ENCODE measurements around the gene KANK4.

Gene KANK4

DNA sequence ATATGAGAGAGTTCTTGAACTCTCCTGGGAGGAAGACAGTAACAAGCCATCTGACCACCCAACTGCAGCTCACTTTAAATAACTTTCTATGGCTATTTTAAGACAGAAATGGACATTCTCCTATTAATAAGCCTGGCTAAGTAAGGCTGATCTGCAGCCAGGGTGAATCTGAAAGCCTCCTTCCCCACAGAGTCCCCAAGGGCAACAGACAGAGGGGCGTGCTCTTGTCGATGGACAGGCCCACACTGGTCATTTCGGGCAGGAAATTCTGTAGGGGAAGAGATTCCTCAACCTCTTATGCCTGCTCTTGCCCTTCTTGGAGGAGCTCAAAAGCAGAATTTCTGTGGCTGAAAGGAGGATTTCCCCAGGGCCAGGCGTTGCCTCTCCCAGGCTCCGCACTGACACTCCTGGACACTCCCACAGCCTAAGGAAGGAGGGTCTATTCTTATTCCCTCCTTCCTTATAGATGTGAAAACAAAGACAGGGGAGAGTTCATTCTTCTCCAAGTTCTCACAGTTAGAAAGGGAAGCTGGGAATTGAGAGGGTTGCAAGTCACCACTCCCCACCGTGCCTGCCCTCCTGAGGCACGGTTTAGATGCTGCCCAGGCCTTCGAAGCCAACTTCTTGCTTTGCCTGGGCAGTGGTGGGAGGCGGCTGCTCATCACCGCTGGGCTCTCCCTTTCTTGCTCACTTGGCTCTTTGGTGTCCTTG lies 17.9 kb upstream of the KANK4 start:
- DNase-seq: peak; percentile 69

DNA sequence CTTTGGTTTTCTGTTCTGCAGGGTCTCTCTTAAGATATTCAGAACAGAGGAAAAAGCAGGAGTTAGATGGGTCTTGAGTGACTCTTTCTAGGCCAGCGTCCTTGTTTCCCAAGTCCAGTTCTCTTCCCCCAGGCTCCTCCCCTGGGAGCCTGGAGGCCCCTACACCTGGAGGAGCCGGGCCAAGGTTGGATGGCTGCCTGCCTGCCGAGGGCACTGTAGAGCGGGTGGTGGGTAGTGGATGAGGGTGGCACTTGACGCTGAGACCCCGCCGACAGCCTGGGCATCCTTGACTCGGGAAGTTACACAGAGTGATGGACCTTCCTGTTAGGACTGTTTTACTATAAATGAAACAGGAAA lies 17.4 kb upstream of the KANK4 start:
- DNase-seq: peak; percentile 44

DNA sequence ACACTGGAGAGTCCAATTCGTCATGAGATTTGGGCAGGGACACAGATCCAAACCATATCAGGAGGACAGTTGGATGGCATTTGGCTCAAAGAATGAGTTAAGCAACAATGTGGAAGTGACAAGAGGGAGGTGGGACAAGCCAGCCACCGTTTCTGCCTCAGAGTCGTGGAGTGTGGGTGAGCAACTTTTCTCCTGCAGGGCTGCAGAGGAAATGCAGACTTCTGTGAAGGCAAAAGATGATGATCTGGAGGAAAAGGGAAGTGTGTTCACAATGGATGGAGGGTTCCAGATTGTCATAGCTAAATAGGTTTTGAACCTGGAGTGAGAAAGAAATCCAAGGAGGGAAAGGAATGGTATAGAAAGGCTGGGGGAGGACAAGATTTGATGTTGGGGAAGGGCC lies 16.4 kb upstream of the KANK4 start:
- DNase-seq: no peak

DNA sequence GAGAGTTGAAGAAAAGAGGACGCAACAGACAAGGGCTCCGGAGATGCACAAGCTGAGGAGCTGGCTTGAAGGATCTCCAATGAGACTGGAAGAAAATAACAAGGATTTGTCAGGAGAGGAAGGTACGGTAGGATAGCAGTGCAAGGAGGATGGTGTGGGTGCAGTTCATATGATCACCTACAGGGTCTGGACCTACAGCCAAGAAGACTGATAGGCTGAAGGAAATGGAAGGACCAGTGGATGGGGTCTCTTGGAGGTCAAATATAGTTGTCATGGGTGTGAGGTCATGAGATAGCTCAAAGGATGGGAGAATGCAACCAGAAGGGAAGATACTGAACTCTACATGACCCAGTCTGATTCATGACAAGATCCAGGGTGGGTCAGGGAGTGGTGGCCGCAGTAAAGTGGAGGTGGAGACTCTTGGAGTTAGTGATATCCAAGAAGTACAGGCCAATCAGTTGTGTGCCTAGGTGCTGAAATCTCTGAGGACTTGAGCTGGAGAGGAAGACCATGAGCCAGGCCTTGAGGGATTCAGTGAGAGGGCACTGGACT lies 15.3 kb upstream of the KANK4 start:
- DNase-seq: no peak

DNA sequence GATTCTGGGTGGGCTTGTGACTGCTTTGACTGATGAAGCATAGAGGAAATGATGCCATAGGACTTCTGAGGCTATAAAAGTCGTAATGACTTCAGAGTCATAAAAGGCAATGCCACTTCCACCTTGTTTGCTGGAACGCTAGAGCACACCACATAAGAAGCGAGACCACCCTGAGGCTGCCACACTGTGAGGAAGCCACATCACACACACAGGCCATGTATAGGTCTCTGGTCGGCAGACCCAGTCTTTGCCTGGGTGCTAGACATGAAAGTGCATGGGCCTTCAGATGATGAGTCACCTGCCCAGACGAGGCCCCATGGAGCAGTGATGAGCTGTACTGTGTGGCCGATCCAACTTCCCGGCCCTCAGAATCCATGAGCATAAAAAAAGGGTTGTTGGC lies 14.2 kb upstream of the KANK4 start:
- DNase-seq: no peak

DNA sequence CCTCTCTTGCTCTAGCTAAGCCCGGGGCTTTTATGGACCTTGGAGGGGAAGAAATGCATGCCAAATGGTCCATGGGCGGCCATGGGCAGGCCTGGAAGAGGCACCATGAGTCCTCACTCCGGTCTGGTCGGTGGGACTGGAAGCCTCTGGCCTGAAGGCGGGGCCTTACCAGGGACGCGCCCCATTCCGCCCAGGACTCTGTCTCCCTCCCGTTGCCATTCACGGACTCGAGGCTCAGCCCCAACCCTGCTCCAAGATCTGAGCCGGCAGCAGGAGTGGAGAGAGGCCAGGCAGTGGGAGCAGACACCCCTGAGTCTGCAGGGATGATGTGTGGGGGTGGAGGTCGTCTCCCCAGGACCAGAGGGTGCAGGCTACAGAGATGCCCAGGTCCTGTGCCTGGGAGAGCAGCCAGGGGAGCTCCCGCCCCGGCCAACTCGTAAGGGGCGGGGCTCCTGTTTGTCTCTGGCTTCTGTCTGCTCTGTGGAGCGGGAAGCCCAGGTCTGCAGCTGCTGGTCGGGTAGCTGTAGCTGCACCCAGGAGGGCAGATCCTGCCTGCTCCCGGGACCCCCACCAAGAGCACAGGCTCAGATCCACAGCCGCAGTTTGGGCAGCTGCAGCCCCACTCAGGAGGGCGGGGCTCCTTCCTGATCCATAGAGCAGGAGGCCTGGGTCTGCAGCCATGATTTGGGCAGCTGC lies 8.3 kb upstream of the KANK4 start:
- DNase-seq: peak; percentile 83

DNA sequence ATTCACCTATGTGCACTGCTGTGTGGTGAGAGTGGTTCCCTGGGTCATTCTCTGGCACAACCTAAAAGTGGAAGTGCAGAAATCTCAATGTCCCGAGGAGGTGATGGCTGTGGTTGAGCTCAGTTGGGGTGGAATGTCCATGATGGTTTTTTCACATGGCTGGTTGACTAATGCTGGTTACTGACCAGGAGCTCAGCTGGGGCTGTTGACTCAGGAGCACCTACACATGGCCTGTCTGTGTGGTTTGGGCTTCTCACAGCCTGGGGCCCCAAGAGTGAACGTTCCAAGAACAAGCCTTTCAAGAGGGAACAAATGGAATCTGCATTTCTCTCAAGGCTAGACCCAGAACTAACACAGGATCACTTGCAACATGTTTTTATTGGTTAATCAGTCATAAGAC lies 6.4 kb upstream of the KANK4 start:
- no peak for DNase-seq

DNA sequence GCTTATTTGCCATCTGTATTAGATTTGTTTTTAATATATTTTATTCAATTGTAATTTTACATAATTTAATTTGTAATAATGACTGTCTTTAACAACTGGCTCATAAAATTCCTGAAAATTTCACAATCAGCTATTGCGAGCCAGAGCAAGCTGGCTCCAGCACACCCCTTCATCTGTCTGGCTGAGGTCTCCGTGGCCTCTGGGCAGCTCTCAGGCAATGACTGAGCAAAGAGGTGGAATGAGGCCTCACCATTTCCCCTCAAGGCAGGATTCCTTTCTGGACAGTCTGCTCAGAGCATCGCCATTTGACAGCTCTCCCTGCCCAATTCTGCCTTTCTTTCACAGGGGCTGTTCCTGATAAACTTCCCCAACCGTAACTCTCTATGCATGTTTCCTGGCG lies 5.8 kb upstream of the KANK4 start:
- no peak for DNase-seq

DNA sequence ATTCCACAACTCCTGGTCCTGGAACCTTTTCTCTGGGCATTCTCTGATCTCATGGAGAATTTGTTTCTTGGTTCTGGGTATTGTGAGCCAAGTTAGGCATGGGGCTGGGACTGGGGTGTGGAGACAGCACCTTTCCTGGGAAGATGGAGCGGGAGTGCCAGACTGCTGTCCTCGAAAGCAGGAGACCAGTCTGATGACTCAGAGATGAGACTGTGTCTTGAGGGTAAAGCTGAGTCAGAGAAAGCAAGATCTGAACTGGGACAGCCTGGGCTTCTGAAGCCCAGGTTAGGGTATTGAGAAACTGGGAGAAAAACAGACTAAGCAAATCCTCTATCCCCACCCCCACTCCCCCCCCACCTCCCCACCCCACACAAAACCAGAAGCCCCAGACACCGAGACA lies 2.2 kb upstream of the KANK4 start:
- no peak for DNase-seq

DNA sequence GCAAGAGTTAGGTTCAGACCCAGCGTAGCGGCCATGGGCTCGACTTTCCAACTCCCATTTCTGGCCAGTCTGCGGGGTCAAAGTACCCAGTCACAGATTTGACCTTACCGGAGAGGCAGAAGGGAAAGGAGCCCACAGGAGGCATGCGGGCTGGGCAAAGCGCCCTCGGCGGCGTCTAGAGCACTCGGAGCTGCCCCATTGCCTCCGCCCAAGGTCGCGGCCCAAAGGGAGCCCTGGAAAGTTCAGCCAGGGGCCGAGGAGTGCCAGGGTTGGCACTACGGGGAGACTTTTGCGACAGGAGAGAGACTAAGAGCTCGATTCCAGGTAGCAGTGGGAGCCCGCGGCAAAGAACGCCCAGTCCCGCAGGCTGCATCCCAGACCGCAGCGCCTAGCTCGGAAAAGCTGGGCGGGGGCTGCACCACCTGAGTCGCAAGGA lies 896 bp downstream of the KANK4 start:
- DNase-seq: no peak

DNA sequence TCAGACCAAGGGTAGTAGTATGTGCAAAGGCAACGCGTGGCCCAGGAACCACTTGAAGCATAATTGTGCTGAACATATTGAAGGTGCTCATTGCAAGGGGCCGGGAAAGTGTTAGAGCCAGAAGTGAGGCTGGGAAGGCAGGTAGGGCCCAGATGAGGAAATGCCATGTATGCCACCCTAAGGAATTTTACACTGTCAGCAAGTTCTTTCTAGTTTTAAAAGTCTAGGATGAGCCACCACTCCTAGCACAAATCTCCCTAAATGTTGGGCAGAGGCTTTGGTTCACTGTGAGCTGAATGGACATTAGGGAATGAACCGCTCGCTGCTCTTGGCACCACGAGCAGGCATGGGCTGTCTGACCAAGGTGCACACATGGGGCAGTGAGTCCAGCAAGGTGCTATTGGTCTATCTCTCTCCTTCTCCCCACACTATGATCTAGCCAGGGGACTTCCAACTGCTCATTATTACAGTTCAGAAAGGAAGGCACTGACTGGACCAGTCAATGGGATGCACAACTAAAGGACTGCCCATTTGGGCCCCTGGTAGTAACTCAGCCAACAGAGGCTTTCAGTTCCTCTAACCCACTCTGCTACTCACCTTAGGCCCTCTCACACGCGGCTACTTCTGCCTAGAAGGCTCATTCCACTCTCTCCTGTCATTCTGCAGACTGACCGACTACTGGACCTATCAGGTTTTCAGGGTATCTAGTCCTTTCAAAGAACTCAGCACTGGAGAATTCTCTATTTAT lies 2.0 kb downstream of the KANK4 start:
- DNase-seq: no peak

DNA sequence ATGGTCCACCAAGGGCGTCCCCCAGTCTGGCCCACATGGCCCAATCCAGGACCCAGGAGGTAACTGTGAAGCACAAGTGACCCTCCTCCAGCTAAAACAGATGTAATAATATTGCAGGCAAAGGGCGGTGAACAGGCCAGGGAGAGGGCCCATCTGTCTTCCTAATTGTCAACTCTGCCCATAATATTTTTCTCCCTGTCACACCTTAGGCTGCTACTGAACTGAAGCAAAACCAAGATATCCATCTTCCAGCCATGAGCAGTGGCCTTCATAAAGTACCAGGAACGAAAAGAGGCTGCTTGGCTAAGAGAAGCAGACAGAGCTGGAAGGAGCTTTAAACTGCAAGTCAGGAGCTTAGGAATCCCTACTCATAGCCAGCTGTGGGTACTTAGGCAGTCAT lies 3.1 kb downstream of the KANK4 start:
- no peak for DNase-seq

DNA sequence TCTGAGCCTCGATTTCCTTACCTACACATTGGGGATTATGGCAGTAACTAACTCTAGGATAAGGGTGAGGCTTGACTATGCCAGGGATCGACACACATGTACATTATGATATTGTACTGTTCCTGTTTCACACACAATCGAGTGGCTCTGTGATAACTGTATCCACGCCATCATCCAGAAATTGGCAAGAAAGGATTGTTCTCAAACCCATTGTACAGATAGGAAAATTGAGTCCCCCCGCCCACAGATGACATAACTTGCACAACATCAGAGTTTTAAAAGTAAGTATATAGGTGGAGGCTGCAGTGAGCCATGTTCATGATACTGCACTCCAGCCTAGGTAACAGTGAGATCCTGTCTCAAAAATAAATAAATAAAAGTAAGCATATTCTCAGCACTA lies 3.8 kb downstream of the KANK4 start:
- DNase-seq: no peak

DNA sequence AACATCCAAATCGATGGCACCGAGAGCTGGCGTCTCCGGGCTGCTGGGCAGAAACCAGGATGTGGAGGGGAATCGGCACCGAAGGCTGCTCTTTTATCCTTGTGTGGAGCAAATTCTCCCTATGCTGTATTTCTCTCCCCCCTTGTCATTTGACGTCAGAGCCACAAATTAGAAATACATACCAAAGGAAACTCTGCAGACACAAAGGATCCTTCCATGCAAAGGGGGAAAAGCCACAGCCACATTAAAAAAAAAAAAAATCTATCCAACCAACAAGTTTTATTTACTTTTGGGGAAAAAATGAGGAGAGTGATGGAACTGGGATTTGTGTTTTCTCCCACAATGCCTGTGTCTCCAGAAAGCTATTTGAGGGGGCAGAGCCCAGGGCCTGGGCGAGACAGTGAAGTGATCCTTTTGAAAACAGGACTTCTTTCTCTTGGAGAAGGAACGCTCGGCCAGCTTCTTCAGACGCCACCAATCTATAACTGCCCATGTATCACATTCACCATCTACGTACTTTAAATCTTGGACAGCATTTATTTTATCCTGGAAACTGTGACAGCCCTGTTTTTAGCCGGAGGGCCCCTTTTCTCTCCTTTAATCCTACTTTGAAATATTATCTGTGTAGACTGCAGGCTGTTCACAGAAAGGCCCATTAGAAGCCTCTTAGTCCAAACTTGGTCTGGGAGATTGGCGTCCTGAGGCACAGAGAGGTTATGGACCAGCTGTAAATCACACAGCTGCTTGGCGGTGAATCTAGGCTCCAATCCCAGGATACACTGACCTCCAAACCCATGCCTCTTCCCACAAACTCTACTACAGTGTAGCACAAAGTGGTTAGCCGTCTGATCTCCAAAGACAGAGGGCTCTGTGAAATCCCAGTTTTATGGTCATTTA lies 4.5 kb downstream of the KANK4 start:
- DNase-seq: no peak

DNA sequence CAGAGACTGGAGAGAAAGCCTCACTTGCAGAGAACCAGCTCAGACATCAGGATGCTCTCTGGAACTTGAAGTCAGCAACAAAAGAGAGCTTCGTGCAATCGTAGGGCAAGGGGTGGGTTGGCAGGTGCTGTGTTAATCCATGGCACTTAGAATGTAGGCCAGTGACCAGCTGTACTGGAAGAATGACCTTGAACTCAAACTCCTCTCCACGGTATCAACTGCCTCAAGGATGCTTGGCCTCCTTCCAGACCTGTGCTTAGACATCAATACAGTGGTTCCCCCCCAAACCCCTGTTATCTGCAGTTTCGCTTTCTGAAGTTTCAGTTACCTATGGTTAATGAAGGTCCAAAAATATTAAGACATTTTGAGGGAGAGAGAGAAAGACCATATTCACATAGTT lies 6.5 kb downstream of the KANK4 start:
- no peak for DNase-seq

DNA sequence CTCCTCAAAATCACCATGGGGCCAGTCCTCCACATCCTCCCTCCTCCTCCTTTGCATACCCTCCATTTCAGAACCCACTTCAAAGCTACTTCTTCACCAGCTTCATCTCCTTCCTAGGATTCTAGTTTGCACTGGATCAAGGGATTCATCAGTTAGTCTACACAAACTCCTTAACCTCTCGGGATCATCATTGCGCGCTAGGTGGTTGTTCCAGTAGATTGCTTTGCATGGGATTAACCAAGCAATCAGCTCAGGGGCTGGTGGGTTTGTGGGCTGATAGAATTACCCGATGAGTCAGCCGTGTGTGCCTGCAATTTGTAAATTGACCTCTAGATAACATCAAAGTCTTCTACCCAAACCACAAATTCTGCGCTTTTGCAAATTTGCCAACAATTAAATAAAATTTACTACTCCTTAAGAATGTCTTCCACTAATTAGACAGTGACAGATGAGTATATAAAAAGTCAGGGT lies 7.7 kb downstream of the KANK4 start:
- no peak for DNase-seq

DNA sequence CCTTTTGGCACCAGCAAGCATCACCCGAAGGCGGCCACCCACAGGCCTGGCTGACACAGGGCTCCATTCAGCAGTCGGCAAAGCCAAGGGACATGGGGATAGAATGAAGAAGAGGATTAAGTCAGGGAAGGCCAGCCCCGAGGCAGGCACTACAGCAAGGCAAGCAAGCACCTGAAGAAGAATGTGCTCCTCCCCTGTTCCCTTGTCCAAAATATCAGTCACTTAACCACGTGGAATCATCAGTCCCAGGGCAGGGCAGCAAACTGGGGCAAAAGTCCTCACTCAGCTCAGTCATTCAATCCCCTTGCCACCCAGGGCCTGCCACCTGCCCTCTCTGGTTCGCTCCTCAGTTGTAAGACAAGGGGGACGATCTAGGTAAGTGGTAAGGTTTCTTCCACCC lies 9.3 kb downstream of the KANK4 start:
- DNase-seq: no peak

DNA sequence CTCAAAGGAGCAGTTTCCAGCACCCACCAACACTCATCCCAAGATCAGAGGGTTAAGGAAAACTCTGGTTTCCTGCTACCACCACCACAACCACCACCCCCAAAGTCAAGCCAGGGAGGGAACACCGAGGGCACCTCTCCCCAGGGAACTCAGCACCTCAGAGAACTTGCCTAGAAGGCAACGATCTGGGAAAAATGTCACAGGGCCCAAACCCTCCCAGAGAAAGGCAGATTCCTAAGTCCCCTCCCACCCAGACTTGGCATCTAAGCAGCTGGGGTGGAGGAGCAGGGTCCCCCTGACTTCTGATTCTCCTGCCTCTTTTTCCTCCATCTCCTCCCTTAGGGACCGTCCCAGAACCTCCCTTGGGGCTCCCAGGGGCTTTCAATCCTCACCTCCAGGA lies 10.6 kb downstream of the KANK4 start:
- DNase-seq: no peak

DNA sequence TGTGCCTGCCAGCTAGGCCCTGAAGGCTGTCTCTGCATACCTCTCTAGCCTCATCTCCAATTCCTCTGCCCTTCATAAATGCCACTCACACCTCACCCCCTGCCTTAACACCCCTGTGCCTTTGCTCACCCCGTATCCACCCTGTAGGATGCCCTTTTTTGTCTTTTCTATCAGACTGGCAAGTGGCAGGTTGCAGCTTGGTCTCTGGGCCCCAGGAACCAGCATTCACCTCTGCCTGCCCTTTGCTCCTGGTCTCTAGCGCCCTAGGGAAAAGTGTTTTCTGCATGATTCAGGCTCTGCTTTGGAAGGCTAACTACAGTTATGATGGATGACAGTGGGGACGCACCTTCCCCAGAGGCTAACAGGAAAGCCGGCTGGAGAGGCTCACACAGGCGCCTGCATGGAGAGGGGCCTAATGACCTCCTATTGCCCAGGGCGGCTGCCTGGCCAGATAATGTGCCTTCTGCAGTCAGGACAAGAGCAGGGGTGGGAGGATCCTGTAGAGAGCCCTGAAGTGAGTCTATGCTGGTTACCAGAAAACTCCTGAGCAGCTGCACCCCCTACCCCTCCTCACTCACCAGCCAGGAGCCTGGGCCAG lies 11.2 kb downstream of the KANK4 start:
- no peak for DNase-seq

DNA sequence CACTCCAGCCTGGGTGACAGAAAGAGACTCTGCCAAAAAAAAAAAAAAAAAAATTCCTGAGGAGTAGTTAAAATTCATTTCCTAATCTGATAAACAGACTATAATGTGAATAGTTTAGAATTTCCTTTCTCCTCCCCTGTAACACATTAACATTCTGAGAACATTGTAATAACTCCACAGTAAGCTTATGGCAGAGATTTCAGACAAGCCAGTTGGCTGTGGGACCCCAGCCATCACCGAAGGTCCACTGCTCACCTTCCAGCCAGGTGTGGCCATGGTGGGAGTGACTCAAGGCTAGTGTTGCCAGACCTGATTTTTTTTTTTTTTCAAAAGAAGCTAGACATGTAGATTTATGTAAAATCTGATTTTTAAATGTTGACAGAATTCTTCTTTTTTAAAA lies 11.8 kb downstream of the KANK4 start:
- DNase-seq: no peak

DNA sequence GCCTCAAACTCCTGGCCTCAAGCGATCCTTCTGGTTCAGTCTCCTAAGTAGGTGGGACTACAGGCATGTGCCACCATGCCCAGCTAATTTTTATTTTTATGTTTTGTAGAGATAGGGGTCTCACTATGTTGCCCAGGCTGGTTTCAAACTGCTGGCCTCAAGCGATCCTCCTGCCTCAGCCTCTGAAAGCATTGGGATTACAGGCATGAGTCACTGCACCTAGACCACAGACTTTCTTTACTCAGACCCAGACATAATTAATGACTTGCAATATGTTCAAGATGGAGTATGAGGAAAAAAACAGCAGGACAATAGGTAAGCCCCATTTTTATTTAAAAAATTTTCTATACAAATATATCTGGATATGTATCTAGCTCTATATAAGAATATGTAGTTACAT lies 13.2 kb downstream of the KANK4 start:
- no peak for DNase-seq

DNA sequence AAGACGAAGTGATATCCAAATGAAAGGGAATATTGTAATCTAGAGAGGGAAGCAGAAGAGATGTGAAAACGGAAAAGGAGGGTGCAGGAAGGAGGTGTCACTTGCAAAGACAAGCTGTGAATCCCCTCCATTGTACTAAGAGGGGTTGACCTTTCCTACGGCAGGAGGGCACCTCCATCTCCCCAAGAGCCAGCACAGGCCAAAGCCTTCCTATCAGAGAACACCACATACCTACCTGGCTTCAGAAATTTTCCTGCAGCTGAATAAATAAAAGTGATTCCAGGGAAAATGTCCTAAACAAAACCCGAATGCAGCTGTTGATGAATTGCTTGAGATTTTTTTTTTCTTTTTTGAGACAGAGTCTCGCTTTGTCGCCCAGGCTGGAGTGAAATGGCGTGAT lies 14.3 kb downstream of the KANK4 start:
- DNase-seq: no peak
